Activated gamma-delta T cell treated with anti-CD3 and anti-CD28 coated beads, Interleukin-2, amount 50 U/mL, for 16 hours (primary cell): Measurements from ENCODE around the gene HECTD3.
A peak's percentile ranks its signal among the peaks of the same experiment; 100 is the strongest.
"Not testable (repeated sequence)": the region's sequence is repeated elsewhere in the genome, so short reads cannot be mapped to it uniquely, and the experiment has no call there.

ENCODE experiments used
- DNase-seq: peaks from one replicate; pipeline ENCODE4 v3.0.0-alpha.2; 2020; ENCODE audit warnings: low read depth

The HECTD3 gene

DNA sequence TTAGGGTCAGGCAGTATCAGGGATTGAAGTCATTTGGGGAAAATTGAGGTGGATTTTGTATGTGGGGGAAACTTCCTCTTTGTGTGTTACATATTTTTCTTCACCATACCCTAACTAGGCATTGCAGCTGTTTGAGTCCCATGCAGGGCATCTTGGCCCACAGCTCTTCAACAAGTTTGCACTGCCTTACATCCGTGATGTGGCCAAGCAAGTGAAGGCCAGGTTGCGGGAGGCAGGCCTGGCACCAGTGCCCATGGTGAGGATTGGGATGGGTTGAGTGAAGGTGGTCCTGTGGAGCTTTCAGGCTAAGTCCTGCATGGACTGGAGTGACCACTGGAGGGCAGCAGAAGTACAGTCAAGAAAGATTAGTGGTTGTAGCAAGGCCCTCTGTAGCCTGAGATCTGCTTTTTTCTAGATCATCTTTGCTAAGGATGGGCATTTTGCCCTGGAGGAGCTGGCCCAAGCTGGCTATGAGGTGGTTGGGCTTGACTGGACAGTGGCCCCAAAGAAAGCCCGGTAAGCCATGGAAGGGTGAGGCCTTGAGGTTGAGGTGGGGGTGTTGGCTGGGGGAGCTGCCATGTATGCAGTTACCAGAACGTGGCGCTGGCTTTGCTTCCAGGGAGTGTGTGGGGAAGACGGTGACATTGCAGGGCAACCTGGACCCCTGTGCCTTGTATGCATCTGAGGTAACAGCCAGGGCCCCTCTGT is 3.4 kb upstream of the HECTD3 start:
- peak; percentile 68 for DNase-seq

DNA sequence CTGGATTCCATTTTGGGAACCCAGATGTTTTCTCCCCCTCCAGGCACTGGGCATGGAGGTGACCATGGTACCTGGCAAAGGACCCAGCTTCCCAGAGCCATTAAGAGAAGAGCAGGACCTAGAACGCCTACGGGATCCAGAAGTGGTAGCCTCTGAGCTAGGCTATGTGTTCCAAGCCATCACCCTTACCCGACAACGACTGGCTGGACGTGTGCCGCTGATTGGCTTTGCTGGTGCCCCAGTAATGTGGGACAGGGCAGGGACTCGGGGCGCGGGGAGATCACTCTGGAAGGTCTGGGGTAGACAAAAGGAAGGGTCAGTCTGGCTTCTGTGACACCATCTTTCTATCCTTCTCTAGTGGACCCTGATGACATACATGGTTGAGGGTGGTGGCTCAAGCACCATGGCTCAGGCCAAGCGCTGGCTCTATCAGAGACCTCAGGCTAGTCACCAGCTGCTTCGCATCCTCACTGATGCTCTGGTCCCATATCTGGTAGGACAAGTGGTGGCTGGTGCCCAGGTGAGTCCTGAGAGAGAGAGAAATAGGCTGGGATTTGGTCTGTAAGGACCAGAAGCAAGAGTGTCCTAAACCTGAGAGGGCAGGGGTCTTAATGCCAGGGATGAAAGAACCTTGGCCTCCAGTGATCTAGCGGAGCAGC is 2.6 kb upstream of the HECTD3 start:
- no peak for DNase-seq

DNA sequence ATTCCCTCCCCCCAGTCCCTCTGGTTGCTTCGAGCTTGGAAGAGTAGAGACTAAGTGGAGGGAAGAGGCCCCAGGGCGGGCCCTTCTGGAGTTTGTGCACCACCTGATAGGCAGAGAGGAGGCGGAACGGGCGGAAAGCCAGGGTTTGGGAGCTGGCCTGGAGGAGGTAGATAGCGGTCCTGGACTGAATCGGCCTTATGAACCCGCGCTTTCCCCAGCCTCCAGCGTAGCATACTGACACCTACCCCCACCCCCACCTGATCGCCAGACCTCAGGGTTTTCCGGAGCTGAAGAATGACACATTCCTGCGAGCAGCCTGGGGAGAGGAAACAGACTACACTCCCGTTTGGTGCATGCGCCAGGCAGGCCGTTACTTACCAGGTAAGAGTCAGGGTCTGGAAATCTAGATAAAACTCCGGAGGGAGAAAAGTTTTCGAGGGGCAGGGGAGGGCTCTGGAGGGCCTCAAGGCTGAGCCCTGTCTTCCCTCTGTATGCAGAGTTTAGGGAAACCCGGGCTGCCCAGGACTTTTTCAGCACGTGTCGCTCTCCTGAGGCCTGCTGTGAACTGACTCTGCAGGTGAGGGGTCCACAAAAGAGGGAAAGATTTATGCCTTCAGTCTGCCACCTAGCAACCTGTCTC is 1.6 kb upstream of the HECTD3 start:
- no peak for DNase-seq

DNA sequence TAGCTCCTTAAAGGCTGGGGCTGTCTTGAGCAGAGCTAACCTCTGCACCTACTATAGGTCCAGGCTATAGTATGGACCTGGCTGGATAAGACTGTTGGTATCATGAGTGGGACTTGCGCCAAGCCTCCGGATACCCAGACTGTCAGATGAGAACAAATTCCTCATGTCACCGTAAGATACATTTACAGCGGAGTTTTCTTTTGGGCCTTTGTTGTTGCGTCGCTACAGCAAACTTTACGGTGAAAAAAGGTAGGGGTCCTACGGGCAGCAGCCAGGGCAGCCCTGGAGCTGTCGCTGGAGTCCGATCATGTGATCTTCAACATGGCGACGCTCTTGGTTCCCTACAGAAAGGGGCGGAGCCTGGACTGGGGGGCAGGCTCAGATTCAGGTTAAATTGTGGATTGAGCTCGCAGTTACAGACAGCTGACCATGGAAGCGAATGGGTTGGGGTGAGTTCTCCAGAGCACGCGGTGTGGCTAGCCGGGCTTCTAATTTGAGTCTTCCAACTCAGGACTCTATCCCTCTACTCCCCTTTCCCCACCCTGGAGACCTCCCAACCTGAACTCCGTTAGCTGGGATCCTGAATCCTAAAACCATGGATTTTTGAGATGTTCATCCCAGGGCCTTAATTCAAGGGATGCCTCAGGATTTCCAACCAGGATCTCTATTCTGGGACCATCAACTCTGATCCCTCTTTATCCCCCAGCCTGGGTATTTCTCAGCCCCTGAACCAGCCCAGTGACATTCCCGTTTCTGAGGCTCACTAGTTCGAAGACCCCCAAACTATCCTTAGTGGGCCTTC is 914 bp upstream of the HECTD3 start, which contains the start of gene UROD:
UROD (plus strand) TSS at position 418 of the 802 bp plus-strand sequence; CDS start at position 430, 12 bp downstream.
- DNase-seq: peak; percentile 84

DNA sequence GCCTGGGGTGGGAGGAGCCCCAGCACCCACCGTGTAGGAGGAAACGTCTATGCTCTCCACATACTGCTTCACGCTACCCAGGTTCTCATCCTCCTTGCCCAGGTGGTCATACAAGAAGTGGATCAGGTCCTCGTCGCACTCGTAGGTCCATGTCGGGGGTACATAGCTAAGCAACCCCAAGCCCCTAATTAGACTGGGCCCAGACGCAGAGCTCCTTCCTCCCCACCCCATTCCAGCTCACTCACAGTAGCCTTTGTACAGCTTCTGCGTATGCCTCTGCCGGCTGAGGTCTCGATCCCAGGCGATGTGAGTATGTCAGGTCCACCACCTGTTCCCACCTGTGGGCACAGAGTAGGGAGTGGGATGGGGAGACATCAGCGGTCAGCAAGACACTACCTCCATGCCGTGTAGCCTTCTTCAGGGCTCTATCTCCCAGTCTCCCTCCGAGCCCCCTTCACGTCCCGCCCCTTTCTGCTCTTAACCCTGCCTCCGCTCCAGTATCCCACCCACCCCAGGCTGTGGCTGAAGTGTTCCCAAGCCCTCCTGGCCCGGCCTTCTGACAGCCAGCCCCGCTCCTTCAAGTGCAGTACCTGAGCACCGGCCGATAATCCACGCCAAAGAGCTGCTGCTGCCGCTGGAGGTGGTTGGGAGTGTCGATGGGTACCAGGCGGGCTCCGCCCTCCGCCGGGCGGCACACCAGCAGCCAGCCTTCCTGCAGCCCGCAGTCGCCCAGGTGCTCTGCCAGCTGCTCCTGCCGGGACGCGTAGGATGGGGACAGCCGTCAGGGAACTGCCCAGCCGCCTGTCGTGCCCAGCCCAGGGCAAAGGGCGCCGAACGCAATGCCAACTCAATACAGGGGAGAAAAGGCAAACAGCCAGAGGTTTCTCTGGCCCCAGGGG is 919 bp downstream of the HECTD3 start:
- no peak for DNase-seq

DNA sequence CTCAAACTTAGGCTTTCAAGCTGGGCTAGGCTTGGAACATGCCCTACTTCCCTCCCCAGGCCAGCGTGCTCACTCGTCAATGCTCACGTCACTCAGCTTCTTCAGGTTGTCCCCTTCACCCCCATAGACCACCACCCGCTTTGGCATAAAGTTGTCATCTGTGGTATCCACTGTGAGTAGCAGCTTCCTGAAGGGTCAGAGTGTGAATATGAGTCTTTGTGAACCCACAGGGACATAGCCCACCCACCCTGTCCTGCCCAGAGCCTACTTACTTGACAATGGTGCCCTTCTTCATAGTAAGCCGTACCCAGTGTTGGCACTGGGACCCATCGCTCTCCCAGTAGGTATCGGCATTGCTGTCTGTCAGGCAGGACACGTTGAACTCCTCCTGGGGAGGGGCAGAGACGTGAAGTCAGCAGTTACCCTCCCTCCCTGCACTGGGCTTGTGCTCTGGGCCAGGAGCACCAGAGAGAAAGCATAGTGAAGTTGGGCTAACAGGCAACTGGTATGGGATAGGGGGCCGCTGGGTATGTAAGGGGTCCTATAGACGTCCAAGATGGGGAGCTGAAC is 1.7 kb downstream of the HECTD3 start:
- no peak for DNase-seq

DNA sequence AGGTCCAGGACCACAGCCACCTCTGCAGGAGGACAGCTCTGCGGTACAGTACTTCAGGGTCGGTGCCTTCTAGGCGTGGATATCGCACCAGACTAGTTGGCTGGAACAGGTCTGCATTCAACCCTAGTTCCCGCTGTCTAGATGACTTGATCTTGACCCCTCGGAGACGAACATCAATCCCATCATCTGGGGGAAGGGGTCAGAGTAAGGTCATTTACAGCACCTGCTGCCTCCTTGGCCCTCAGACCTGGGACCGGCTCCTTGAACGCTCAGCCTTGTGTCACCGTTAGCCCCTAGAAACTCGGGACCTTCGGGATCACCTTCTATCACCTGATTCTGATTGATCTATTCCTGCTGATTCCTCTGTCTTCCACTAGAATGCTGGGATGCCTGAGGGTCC is 2.6 kb downstream of the HECTD3 start:
- no peak for DNase-seq

DNA sequence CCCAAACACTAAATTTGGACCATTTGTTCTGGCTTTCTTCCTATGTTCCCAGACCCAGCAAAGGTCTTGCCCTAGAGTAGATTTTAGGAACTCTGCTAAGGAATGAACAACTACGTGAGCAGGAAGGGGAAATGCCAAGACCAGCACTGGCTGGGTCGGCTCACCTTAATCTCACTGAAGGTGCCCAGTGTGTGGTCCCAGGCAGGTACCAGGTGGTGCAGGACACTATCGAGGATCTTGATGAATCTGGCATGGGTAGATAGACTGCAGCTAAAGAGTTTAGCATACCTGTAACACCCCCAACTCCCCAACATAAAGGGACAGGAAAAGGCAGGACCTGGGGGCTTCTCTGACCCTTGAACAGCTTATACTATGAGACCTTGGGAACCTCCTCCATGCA is 3.0 kb downstream of the HECTD3 start:
- DNase-seq: no peak

DNA sequence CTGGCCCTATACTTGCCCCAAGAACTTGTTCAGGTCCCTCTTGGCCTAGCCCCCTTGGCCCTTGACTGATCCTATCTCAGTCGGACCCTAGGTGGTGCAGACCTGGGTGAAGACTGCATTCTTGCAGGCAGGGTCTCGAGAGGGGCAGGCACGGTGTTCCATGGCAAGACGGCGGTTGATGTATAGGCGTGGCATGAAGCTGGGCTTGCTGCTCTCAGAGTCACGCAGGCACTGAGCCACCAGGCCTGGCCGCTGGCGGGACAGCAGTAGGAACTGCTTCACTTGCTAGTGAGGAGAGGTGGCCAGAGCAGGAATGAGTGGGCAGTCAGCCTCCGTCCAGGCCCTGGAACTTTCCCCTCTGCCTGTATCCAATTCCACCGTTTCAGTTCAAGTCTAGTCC is 3.8 kb downstream of the HECTD3 start:
- no peak for DNase-seq

DNA sequence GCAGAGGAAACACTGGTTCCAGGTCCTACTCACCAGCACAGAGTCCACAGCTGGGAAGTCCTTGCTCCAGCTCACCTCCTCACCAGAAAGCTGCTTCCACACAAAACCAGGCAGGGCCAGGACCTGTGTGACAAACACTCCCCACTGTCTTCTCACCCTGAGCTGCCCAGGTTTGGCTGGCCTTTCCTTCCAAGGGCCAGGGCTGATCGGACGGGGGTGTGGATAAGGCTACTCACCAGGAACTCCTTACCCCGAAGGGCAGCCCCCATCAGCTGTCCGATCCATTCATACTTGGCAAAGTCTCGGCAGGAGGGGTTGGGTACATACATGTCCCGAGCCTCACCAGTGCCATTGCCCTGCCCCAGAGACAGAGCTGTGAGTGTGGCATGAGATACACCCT is 5.4 kb downstream of the HECTD3 start:
- no peak for DNase-seq

DNA sequence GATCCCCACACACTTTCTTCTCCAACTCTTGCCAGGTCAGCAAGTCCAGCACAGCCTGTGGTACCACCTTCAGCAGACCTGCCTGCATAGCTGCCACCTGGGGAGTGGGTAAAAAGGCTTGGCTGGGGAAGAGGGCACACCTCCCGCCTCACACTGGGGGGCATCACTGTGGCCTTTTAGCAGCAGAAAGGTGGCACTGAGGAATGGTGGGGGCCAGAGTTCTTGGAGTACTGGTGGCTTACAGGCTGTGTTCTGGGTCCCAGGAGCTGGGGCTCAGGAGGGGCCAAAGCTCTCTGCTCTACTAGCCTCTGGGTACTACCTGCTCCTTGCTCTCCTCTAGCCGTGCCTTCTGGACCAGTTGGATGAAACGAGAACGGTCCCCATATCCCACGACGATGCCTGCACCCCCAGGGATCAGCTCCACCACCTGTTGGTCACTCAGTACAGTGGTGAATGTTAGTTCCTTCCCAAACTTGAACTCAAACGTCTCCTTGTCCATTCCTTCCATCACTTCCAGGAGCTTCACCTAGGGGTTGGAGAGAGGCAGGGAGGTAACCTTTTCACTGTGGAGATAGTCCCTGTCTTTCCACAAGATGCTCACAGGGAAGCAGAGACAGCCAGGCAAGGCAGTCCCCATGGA is 6.7 kb downstream of the HECTD3 start:
- no peak for DNase-seq

DNA sequence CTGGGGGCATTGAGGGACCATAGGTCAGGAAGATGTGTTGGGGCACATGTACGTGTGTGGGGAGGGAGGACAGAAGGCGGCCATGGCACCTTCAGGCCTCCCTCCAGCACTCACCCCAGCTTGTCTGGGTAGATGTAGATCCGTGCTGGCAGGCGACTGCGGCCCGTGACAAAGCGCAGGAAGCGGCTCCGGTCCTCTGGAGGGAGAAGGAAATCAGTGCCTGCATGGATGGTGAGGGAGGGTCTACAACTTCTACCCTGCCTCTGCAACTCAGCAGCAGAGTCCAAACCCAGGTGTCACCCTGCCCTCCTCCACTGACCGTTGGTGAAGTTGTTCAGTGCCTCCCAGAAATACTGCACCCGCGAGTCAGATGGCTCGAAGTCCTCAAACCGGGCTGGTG is 7.4 kb downstream of the HECTD3 start:
- DNase-seq: no peak

DNA sequence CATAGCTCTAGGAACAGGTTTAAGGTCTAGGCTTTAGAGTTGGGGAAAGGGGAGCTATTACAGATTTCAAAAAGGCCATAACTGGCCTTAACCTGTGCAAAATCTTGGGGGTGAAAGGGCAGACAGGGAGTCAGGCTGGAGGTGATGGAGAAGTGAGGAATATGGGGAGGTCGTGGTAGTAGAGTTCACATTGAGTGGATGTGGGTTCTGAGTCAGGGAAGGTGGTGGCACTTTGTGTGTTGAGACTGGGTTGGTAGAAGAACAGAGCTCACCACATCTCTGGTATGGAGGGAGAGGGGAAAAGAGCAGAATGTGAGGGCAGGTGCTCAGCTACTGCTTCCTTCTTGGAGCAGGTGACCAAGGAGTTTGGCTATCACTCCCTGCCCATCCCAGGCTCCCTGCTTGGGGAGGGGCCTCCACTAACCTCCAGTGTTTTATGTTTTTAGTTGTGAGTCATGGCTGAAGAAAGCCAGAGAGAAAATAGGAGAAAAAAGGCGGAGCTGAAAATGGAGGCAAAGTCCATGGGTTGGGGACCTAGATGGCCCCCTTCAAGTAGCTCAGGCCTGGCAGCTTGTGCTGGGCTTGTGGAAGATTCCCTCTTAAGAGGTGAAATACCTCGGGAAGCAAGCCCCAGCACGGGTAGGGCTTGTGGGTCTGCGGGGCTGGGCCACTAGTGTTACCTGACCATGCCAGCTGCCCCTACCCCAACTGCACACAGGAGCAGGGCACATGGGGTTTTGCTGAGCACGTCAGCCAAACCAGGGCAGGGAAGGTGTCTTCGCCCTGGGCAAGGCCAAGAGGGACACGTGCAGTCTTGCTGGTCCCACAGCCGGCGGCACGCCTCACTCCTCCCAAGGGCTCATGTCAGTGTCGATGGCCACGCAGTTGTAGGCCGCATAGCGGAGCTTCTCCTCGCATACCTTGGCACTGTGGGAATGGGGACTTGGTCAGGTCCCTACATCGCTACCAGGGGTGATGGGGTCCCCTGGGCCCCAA is 8.2 kb downstream of the HECTD3 start:
- no peak for DNase-seq

DNA sequence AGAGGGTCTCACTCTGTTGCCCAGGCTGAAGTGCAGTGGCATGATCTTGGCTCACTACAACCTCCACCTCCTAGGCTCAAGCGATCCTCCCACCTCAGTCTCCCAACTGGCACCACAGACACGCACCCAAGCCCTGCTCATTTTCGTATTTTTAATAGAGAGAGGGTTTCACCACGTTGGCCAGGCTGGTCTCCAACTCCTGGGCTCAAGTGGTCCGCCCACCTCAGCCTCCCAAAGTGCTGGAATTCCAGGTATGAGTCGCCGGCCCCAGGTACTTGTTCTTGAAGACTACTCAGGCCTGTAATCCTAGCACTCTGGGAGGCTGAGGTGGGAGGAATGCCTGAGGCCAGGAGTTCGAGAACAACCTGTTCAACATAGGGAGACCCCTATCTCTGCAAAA is 9.5 kb downstream of the HECTD3 start:
- not testable (repeated sequence) for DNase-seq

DNA sequence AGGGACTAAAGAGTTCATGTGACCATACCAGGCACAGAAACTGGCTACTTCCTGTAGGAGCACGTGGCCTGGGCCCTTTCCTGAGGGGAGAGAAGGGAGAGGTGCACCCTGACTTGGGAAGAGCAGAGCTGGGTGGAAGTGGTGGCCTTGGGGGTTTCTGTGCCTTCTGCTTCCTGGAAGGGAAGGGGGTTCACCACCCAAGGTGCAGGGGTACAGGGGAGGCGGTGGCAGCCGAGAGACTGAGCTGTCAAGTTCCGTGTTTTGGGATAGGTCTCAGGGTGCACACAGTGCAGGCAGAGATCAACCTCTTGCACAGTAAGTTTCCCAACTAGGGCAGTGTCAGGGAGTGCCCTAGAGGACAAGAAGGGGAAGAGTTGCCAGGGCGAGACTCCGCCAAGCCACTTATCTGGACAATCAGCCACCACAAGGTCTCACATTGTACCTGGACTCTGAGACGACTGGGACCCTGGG is 10.1 kb downstream of the HECTD3 start:
- no peak for DNase-seq

DNA sequence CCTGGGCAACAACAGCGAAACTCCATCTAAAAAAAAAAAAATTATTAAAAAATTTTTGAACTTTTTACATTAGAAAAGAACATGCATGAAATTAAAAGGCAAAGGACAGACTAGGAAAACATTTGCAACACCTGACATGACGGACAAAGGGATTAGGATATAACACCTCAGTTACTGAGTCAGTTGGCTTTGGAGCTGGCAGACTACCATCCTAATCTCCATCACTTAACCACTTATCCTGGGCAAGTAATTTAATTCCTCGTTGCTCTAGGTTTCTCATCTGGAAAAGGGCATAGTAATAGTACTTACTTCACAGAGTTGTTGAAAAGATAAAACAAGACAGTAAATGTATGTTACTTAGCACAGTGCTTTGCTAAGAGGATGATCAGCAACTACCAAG is 11.9 kb downstream of the HECTD3 start:
- no peak for DNase-seq

DNA sequence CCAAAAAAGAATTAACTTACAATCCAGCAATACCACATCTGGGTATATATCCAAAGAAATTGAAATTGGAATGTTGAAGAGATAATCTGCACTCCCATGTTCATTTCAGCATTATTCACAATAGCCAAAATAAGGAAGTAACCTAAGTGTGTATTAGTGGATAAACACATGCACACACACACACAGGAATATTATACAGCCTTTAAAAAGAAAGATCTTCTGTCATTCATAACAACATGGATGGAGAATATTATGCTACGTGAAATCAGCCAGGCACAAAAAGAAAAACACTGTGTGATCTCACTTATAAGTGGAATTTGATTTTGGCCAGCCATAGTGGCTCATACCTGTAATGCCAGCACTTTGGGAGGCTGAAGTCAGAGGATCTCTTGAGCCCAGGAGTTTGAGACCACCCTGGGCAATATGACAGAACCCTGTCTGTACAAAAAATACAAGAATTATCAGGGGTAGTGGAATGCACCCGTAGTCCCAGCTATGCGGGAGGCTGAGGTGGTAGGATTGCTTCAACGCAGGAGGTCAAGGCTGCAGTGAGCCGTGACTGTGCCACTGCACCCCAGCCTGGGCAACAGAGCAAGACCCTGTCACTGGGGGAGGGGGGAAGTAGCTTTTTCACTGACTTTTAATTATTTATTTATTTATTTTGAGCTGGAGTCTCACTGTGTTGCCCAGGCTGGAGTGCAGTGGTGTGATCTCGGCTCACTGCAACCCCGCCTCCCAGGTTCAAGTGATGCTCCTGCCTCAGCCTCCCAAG is 15.5 kb downstream of the HECTD3 start:
- DNase-seq: no peak

DNA sequence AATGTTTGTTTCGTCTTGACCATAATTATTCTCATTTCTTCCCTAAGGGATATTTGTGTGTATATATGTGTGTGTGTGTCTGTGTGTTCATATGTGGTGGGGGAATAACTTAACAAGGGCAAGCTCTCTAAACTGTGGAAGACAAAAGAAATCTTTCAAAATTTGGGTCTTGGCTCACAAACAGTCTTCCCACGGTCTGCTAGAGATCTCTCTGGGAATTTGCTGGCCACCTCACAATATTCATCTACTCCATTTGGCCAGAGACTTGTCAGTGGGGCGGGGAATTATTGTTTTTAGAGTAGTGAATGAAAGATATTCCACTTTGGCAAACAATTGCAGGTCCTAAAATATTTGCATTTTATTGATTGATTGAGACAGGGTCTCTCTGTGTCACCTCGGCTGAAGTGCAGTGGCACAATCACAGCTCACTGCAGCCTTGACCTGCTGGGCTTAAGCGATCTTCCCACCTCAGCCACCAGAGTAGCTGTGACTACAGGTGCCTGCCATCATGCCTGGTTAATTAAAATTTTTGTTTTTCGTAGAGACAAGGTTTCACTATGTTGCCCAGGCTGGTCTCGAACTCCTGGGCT is 16.7 kb downstream of the HECTD3 start:
- DNase-seq: no peak
